PC-3 (cell line): Measurements from ENCODE around the gene ACADL.
"Not testable (repeated sequence)": the region's sequence is repeated elsewhere in the genome, so short reads cannot be mapped to it uniquely, and the experiment has no call there.

Source experiments
- EZH2 ChIP-seq: fragments of 300-600 bp; sonication (generic); IDR thresholded peaks from one replicate; pipeline ENCODE4 v1.6.1; 2017; ENCODE audit warnings: antibody characterized with exemption, mild to moderate bottlenecking, low read length; ENCODE audit not compliant: unreplicated experiment
- EZH2phosphoT487 ChIP-seq: fragments of 300-600 bp; sonication (generic); IDR thresholded peaks from 2 replicates; pipeline ENCODE4 v1.6.1; 2018; ENCODE audit warnings: mild to moderate bottlenecking, antibody characterized with exemption, low read length, borderline replicate concordance
- TF ChIP-seq, protein P1 (sequence below): fragments of 300-600 bp; sonication (generic); conservative IDR thresholded peaks from 2 replicates; pipeline ENCODE4 v1.5.1; 2017; ENCODE audit warnings: antibody characterized with exemption, low read depth, mild to moderate bottlenecking, low read length

DNA sequence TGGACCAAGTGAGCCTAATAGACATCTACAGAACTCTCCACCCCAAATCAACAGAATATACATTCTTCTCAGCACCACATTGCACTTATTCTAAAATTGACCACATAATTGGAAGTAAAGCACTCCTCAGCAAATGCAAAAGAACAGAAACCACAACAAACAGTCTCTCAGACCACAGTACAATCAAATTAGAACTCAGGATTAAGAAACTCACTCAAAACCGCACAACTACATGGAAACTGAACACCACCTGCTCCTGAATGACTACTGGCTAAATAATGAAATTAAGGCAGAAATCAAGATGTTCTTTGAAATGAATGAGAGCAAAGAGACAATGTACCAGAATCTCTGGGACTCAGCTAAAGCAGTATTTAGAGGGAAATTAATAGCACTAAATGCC lies 41.3 kb downstream of the ACADL start:
- TF ChIP-seq, protein P1, sequence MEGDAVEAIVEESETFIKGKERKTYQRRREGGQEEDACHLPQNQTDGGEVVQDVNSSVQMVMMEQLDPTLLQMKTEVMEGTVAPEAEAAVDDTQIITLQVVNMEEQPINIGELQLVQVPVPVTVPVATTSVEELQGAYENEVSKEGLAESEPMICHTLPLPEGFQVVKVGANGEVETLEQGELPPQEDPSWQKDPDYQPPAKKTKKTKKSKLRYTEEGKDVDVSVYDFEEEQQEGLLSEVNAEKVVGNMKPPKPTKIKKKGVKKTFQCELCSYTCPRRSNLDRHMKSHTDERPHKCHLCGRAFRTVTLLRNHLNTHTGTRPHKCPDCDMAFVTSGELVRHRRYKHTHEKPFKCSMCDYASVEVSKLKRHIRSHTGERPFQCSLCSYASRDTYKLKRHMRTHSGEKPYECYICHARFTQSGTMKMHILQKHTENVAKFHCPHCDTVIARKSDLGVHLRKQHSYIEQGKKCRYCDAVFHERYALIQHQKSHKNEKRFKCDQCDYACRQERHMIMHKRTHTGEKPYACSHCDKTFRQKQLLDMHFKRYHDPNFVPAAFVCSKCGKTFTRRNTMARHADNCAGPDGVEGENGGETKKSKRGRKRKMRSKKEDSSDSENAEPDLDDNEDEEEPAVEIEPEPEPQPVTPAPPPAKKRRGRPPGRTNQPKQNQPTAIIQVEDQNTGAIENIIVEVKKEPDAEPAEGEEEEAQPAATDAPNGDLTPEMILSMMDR = not testable (repeated sequence)
- TF ChIP-seq EZH2, EZH2phosphoT487: not testable (repeated sequence)
